DND-41 (cell line): ENCODE data around the gene RHOD.

ENCODE experiments used
- ATAC-seq: fragments of 200-7000 bp; cut with Tn5 transposase; 3 replicates; pipeline ENCODE4 v1.9.1; 2021; ENCODE audit warnings: low read depth; ENCODE audit not compliant: insufficient read depth
- DNase-seq: peaks from one replicate; pipeline ENCODE4 v3.0.0-alpha.2; 2020
- H2AFZ ChIP-seq: 2 replicates; pipeline ENCODE4 v1.6.0; 2012; ENCODE audit warnings: low read depth, low read length
- H3K27ac ChIP-seq: 2 replicates; pipeline ENCODE4 v1.5.1; 2012; ENCODE audit warnings: low read length, inconsistent platforms
- H3K27me3 ChIP-seq: fragments of 200-600 bp; sonication (generic); 2 replicates; pipeline ENCODE4 v1.6.0; 2012; ENCODE audit warnings: low read length, mild to moderate bottlenecking, inconsistent platforms; ENCODE audit not compliant: insufficient read depth, poor library complexity
- H3K36me3 ChIP-seq: 2 replicates; pipeline ENCODE4 v1.5.1; 2012; ENCODE audit warnings: low read length, inconsistent platforms; ENCODE audit not compliant: insufficient read depth
- H3K4me1 ChIP-seq: 2 replicates; pipeline ENCODE4 v1.5.1; 2012; ENCODE audit warnings: mild to moderate bottlenecking, low read length; ENCODE audit not compliant: insufficient read depth
- H3K4me2 ChIP-seq: 2 replicates; pipeline ENCODE4 v1.6.0; 2012; ENCODE audit warnings: mild to moderate bottlenecking, moderate library complexity, low read length, inconsistent platforms; ENCODE audit not compliant: insufficient read depth
- H3K4me3 ChIP-seq, 2 experiments: fragments of 200-600 bp in 1 of 2; shearing (Covaris generic) in 1 of 2; 2 replicates each; pipeline ENCODE4 v1.5.1; 2012 to 2016; ENCODE audit warnings: inconsistent platforms in 2 of 2, low read length in 2 of 2, mild to moderate bottlenecking in 2 of 2, low read depth in 1 of 2, moderate library complexity in 1 of 2
- H3K79me2 ChIP-seq: 2 replicates; pipeline ENCODE4 v1.6.0; 2012; ENCODE audit warnings: low read length, inconsistent platforms; ENCODE audit not compliant: insufficient read depth
- H3K9ac ChIP-seq: 2 replicates; pipeline ENCODE4 v1.6.0; 2012; ENCODE audit warnings: low read depth, mild to moderate bottlenecking, inconsistent platforms, low read length, moderate library complexity
- H3K9me3 ChIP-seq: 2 replicates; pipeline ENCODE4 v1.5.1; 2012; ENCODE audit warnings: low read length, moderate library complexity, mild to moderate bottlenecking, inconsistent platforms; ENCODE audit not compliant: insufficient read depth, severe bottlenecking
- H4K20me1 ChIP-seq: 2 replicates; pipeline ENCODE4 v1.6.0; 2012; ENCODE audit warnings: low read length; ENCODE audit not compliant: insufficient read depth
- CTCF ChIP-seq: IDR thresholded peaks from 2 replicates; pipeline ENCODE4 v1.5.1; 2012; ENCODE audit warnings: borderline replicate concordance, low read length, moderate library complexity, mild to moderate bottlenecking; ENCODE audit not compliant: poor library complexity, severe bottlenecking; ENCODE audit errors: extremely low read depth
- EZH2 ChIP-seq: IDR thresholded peaks from 3 replicates; pipeline ENCODE4 v1.6.1; 2012; ENCODE audit warnings: borderline replicate concordance, low read depth, mild to moderate bottlenecking, moderate library complexity, low read length, inconsistent platforms; ENCODE audit not compliant: severe bottlenecking

Gene RHOD

GRCh38 chr11:67085617-67086016, 29.0 kb downstream of the RHOD start:
- ATAC-seq (no peak), DNase-seq (no peak)
- Histone ChIP-seq H3K4me1 (peaks cover 19% of the 10 kb centered on the region), H3K4me3 (no peak overlapping the region), H3K4me2 (no peak overlapping the region), H3K27ac (no peak overlapping the region), H3K36me3 (no peaks in the 10 kb centered on the region), H4K20me1 (no peaks in the 10 kb centered on the region), H3K79me2 (no peaks in the 10 kb centered on the region), H3K9me3 (no peaks in the 10 kb centered on the region), H3K27me3 (no peaks in the 10 kb centered on the region), H3K9ac (no peak overlapping the region), H2AFZ (no peak overlapping the region)
- TF ChIP-seq EZH2 (no peak), CTCF (no peak)

- no peak overlapping the region for H2AFZ ChIP-seq
- no peaks in the 10 kb centered on the region for H3K79me2 ChIP-seq
These were observed 34.1 kb downstream of the RHOD start for GRCh38 chr11:67090717-67091116.

GRCh38 chr11:67095214-67095507, 38.5 kb downstream of the RHOD start:
- Histone ChIP-seq H3K36me3 (no peaks in the 10 kb centered on the region), H3K27ac (no peak overlapping the region), H3K9ac (no peak overlapping the region), H3K4me3 (no peak overlapping the region), H3K79me2 (no peaks in the 10 kb centered on the region), H3K4me2 (no peak overlapping the region), H3K4me1 (peaks cover 5% of the 10 kb centered on the region), H3K9me3 (no peaks in the 10 kb centered on the region), H3K27me3 (no peaks in the 10 kb centered on the region), H2AFZ (no peak overlapping the region), H4K20me1 (no peaks in the 10 kb centered on the region)
- no peak for TF ChIP-seq EZH2
- TF ChIP-seq CTCF = no peak
- ATAC-seq (no peak), DNase-seq (no peak)

More at GRCh38 chr11:67090717-67091116, 34.1 kb downstream of the RHOD start:
- Histone ChIP-seq H3K9ac (no peak overlapping the region), H4K20me1 (no peaks in the 10 kb centered on the region), H3K27ac (no peak overlapping the region), H3K27me3 (no peaks in the 10 kb centered on the region), H3K4me2 (no peak overlapping the region), H3K36me3 (no peaks in the 10 kb centered on the region), H3K4me3 (no peak overlapping the region), H3K9me3 (no peaks in the 10 kb centered on the region), H3K4me1 (no peaks in the 10 kb centered on the region)
- no peak for ATAC-seq
- TF ChIP-seq CTCF (no peak), EZH2 (no peak)
- DNase-seq = no peak

- Histone ChIP-seq H4K20me1 (no peaks in the 10 kb centered on the region), H3K9me3 (no peaks in the 10 kb centered on the region), H3K27ac (no peak overlapping the region), H3K27me3 (no peaks in the 10 kb centered on the region), H3K36me3 (no peaks in the 10 kb centered on the region), H3K4me1 (peaks cover 20% of the 10 kb centered on the region), H3K9ac (no peak overlapping the region), H2AFZ (no peak overlapping the region), H3K4me3 (no peak overlapping the region), H3K4me2 (no peak overlapping the region), H3K79me2 (no peaks in the 10 kb centered on the region)
- no peak for DNase-seq
- TF ChIP-seq EZH2 (no peak), CTCF (no peak)
- ATAC-seq = no peak
These were observed 42.3 kb downstream of the RHOD start for GRCh38 chr11:67098799-67099429.
